MM.1S (cell line): Measurements from ENCODE around the gene NIT2.

Source experiments
- DNase-seq: peaks from one replicate; pipeline ENCODE4 v3.0.0-alpha.2; 2015
- H2AFZ ChIP-seq: fragments of 300-600 bp; sonication (generic); 2 replicates; pipeline ENCODE4 v1.6.0; 2016; ENCODE audit warnings: antibody characterized with exemption, low read length
- H3F3A ChIP-seq: fragments of 300-600 bp; sonication (generic); 2 replicates; pipeline ENCODE4 v1.6.1; 2016; ENCODE audit warnings: mild to moderate bottlenecking, antibody characterized with exemption, low read length, moderate library complexity, mixed read lengths; ENCODE audit not compliant: insufficient read depth
- H3K27ac ChIP-seq: fragments of 300-600 bp; sonication (generic); 2 replicates; pipeline ENCODE4 v1.5.1; 2016; ENCODE audit warnings: mild to moderate bottlenecking, low read length
- H3K27me3 ChIP-seq: fragments of 300-600 bp; sonication (generic); replicated peaks from 2 replicates; pipeline ENCODE4 v1.6.0; 2016; ENCODE audit warnings: low read length; ENCODE audit not compliant: insufficient read depth
- H3K36me3 ChIP-seq: fragments of 300-600 bp; sonication (generic); replicated peaks from 2 replicates; pipeline ENCODE4 v1.6.1; 2016; ENCODE audit warnings: mild to moderate bottlenecking, low read length, mixed read lengths; ENCODE audit not compliant: insufficient read depth
- H3K4me1 ChIP-seq: fragments of 300-600 bp; sonication (generic); 2 replicates; pipeline ENCODE4 v1.6.1; 2016; ENCODE audit warnings: low read length, mixed read lengths
- H3K4me2 ChIP-seq: fragments of 300-600 bp; sonication (generic); 2 replicates; pipeline ENCODE4 v1.6.0; 2016; ENCODE audit warnings: low read depth, low read length
- H3K4me3 ChIP-seq: fragments of 300-600 bp; sonication (generic); 2 replicates; pipeline ENCODE4 v1.5.1; 2016; ENCODE audit warnings: low read length, mixed read lengths
- H3K79me2 ChIP-seq: fragments of 300-600 bp; sonication (generic); 2 replicates; pipeline ENCODE4 v1.6.1; 2016; ENCODE audit warnings: mixed run types, low read length, mixed read lengths
- H3K9ac ChIP-seq: fragments of 300-600 bp; sonication (generic); 2 replicates; pipeline ENCODE4 v1.6.1; 2016; ENCODE audit warnings: low read length, mixed read lengths
- H3K9me2 ChIP-seq: fragments of 300-600 bp; sonication (generic); replicated peaks from 2 replicates; pipeline ENCODE4 v1.6.1; 2016; ENCODE audit warnings: mild to moderate bottlenecking, low read length, mixed read lengths; ENCODE audit not compliant: insufficient read depth
- H3K9me3 ChIP-seq: fragments of 300-600 bp; sonication (generic); replicated peaks from 2 replicates; pipeline ENCODE4 v1.6.1; 2016; ENCODE audit warnings: mild to moderate bottlenecking, low read length, mixed read lengths; ENCODE audit not compliant: insufficient read depth
- H4K20me1 ChIP-seq: fragments of 300-600 bp; sonication (generic); 2 replicates; pipeline ENCODE4 v1.6.1; 2016; ENCODE audit warnings: mild to moderate bottlenecking, low read length, moderate library complexity, mixed read lengths; ENCODE audit not compliant: insufficient read depth
- EZH2 ChIP-seq: fragments of 300-600 bp; sonication (generic); optimal IDR thresholded peaks from 2 replicates; pipeline ENCODE3; 2017; ENCODE audit warnings: low read depth, mild to moderate bottlenecking, antibody characterized with exemption, low read length, mixed read lengths
- EZH2phosphoT487 ChIP-seq: fragments of 300-600 bp; sonication (generic); IDR thresholded peaks from 2 replicates; pipeline ENCODE4 v1.6.1; 2018; ENCODE audit warnings: antibody characterized with exemption, low read length
- TF ChIP-seq, protein P1 (sequence below): fragments of 300-600 bp; sonication (generic); IDR thresholded peaks from 2 replicates; pipeline ENCODE4 v1.5.1; 2016; ENCODE audit warnings: antibody characterized with exemption, low read length, mixed read lengths

The NIT2 gene

DNA sequence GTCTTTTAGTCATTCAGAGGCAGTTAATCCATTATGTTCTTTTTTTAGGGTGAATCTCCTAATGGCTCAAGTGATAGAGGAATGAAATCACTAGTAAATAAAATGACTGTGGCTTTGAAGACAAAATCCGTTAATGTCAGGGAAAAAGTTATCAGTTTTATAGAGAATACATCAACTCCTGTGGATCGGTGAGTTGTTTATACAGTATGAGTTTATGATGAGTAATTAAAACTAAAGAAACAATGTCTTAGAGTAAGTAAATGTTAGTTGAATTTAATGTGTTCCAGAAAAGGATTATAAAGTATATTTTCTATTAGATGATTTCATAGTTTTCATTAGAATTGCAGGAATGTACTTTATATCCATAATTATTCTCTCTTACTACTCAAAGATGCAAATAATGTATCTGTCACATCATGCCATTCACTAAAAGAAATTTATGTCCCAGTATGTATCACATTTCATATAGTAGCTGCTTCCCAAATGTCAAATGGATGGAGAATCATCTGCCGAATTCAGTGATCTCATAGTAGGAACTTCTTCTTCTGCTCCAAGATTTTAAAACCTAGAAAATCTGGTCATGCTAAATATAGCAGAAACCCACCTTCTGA is 24.1 kb upstream of the NIT2 start:
- Histone ChIP-seq H3K9me2 (no peaks in the 10 kb centered on the region), H3K9me3 (no peaks in the 10 kb centered on the region), H3K27ac (no peak overlapping the region), H3K79me2 (no peaks in the 10 kb centered on the region), H4K20me1 (no peaks in the 10 kb centered on the region), H2AFZ (no peak overlapping the region), H3F3A (no peaks in the 10 kb centered on the region; the same call in 1 of the 2 replicates), H3K36me3 (no peaks in the 10 kb centered on the region), H3K4me3 (no peak overlapping the region), H3K9ac (no peak overlapping the region), H3K27me3 (no peaks in the 10 kb centered on the region), H3K4me2 (no peak overlapping the region), H3K4me1 (no peaks in the 10 kb centered on the region)
- no peak for TF ChIP-seq EZH2
- TF ChIP-seq, protein P1, sequence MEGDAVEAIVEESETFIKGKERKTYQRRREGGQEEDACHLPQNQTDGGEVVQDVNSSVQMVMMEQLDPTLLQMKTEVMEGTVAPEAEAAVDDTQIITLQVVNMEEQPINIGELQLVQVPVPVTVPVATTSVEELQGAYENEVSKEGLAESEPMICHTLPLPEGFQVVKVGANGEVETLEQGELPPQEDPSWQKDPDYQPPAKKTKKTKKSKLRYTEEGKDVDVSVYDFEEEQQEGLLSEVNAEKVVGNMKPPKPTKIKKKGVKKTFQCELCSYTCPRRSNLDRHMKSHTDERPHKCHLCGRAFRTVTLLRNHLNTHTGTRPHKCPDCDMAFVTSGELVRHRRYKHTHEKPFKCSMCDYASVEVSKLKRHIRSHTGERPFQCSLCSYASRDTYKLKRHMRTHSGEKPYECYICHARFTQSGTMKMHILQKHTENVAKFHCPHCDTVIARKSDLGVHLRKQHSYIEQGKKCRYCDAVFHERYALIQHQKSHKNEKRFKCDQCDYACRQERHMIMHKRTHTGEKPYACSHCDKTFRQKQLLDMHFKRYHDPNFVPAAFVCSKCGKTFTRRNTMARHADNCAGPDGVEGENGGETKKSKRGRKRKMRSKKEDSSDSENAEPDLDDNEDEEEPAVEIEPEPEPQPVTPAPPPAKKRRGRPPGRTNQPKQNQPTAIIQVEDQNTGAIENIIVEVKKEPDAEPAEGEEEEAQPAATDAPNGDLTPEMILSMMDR: no peak
- no peak for TF ChIP-seq EZH2phosphoT487
- DNase-seq: no peak

DNA sequence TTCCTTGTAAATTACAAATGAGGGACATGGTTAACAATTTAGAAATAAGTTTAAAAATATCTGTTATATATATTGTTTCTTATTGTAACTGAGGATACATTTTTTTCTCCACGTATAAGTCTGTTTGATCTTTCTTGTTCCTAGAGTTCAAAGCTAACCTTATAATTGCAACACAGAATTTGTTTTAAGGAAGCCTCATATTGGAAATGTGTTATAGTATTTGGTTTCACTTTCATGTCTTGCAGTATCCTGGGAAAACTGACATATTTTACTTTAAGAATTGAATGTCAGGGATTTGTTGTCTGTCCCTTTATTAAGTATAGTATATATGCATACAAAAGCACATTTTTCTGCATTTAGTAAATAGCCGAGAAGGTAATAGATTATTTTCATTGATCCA is 23.5 kb upstream of the NIT2 start:
- Histone ChIP-seq H3K4me1 (no peaks in the 10 kb centered on the region), H3K9me2 (no peaks in the 10 kb centered on the region), H3K36me3 (no peaks in the 10 kb centered on the region), H3K27ac (no peak overlapping the region), H3K79me2 (no peaks in the 10 kb centered on the region), H3F3A (no peaks in the 10 kb centered on the region; the same call in 1 of the 2 replicates), H3K9ac (no peak overlapping the region), H4K20me1 (no peaks in the 10 kb centered on the region), H3K4me3 (no peak overlapping the region), H3K9me3 (no peaks in the 10 kb centered on the region), H3K27me3 (no peaks in the 10 kb centered on the region), H2AFZ (no peak overlapping the region), H3K4me2 (no peak overlapping the region)
- no peak for DNase-seq
- TF ChIP-seq, protein P1: no peak
- TF ChIP-seq EZH2phosphoT487: no peak
- no peak for TF ChIP-seq EZH2

DNA sequence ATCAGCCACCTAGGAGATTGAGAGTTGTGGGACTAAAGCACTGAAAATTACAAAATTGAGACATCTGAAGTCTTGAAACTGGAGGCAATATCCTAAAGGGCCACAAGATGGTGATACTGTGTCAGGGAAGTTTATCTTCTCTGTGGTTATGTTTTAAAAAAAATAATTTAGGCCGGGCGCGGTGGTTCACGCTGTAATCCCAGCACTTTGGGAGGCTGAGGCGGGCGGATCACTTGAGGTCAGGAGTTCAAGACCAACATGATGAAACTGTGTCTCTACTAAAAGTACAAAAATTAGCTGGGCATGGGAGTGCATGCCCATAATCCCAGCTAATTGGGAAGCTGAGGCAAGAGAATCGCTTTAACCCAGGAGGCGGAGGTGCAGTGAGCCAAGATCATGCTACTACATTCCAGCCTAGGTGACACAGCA is 17.9 kb upstream of the NIT2 start:
- no peak overlapping the region for H3K4me2 ChIP-seq
- H3K9me3 ChIP-seq: no peaks in the 10 kb centered on the region
- peaks cover 7% of the 10 kb centered on the region; the same call in 1 of the 2 replicates for H3K4me1 ChIP-seq
- H3K27ac ChIP-seq: no peak overlapping the region
- H3K9ac ChIP-seq: no peak overlapping the region
- DNase-seq: peak; percentile 64
- H3K79me2 ChIP-seq: no peaks in the 10 kb centered on the region
- H3K36me3 ChIP-seq: no peaks in the 10 kb centered on the region
- H3K4me3 ChIP-seq: no peak overlapping the region
- H2AFZ ChIP-seq: no peak overlapping the region
- H3K27me3 ChIP-seq: no peaks in the 10 kb centered on the region
- no peaks in the 10 kb centered on the region for H4K20me1 ChIP-seq
- H3F3A ChIP-seq: no peaks in the 10 kb centered on the region; the same call in 1 of the 2 replicates
- TF ChIP-seq, protein P1: peak; percentile 66
- TF ChIP-seq EZH2phosphoT487: no peak
- TF ChIP-seq EZH2: no peak
- H3K9me2 ChIP-seq: no peaks in the 10 kb centered on the region
